T-helper 1 cell treated with Interleukin-12 subunit alpha and Interleukin-12 subunit beta and Interleukin-4 antibody, amounts not matched to agents 30 ng/mL and 1 ng/mL, for 36 hours (primary cell): ENCODE measurements around the gene MAP3K5. TPM values are rescaled to one million over a fixed set of nuclear protein-coding genes. Genes with fewer than 3 reads are reported as not detected.
"Not testable (repeated sequence)": the region's sequence is repeated elsewhere in the genome, so short reads cannot be mapped to it uniquely, and the experiment has no call there.

Experiments used
- intact Hi-C: fragments of 100-400 bp; cut with micrococcal nuclease; formaldehyde crosslinking; loops from one replicate; pipeline ENCODE4 v1.15.1; 2024
- total RNA-seq: library from RNA; stranded (reverse); gene quantifications from 2 replicates; pipeline ENCODE4 v1.2.3, GENCODE V29; 2022

MAP3K5 gene
- total RNA-seq, 1 donor from 2014 or later: 38.3 TPM

- intact Hi-C loops: no loop called here
Measured at GRCh38 chr6:136728976-136729515, 63.2 kb downstream of the MAP3K5 start.

GRCh38 chr6:136728033-136728939 is 64.0 kb downstream of the MAP3K5 start:
- intact Hi-C loops: no loop called here

DNA sequence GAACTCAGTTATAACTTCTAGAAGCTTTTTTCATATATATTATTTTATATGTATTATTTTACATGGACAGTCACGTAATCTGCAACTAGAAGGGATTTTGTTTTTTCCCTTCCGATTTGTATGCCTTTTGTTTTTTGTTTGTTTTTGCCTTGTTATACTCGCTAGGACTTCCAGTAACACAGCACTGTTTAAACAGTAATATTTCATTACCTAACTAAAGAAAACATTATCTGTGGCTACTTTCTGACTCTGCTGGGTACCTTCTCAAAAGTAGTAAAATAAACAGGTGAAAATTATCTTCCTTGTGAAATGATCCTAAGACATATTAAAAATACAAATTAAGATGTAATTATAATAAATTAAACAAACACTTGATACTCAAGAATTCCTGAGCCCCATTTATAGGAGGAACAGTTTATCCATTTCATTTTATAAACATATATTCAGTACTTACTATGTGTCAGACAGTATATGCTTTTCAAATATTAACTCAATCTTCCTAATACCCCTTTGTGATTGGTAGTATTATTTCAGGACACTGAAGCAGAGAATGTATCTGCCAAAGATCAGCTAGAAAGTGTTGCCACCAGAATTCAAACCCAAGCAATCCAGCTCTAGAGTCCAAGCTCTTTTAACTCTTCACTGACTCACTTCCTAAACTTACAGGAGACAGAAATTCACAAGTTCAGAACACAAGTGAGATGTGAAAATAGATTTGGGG is 65.3 kb downstream of the MAP3K5 start:
- intact Hi-C loops: no loop called here

DNA sequence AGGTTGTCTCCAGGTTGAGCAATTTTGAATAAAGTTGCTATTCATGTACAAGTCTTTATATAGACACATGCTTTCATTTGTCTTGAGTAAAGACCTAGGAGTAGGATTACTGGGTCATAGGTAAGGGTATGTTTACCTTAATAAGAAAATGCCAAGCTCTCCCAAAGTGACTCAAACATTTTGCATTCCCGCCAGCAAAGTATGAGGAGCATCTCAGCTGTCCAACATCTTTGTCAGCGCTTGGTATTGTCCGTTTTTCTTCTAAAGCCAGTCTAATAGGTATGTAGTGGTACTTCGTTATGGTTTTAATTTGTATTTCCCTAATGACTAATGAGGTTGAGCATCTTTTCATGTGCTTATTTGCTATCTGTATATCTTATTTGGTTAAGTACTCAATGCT is 67.2 kb downstream of the MAP3K5 start:
- intact Hi-C loops: loop anchor here (2.0 kb wide), 1 partner anchor 26 kb away; no protein-coding TSS in a partner anchor

DNA sequence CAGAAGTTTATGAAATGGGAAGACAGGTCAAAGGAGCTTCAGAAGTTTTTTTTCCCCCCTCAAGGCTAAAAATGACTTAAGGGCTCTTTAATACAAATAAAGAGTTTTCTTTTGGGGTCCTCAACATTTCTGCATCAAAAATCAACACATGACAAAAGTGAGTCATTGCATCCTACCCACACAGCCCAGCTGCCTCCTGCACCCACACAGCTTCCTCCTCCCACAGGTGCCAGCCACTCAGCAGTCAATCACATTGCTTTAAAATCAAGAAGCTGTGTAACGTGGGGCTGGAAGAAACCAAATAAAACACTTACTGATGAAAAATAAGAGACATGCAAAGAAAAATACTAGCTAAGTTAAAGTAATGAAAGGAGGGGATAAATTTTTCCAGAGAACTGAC is 68.5 kb downstream of the MAP3K5 start:
- intact Hi-C loops: loop anchor here (2.0 to 5.0 kb wide), 2 partner anchors 27 to 76 kb away; no protein-coding TSS in a partner anchor

DNA sequence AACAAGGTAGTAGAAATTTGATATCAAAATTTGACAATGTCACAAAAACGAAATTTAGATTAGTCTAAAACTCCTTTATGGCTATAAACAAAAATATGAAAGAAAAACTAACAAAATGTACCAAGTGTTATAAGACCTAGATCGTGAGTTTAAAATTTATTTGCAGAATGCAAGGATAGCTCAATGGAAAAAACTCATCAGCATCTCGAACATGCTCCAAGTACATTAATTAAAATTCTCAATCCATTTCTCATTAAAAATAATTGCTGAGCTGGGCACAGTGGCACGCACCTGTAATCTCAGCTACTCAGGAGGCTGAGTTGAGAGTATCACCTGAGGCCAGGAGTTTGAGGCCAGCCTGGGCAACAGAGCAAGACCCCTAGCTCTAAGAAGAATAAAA is 70.8 kb downstream of the MAP3K5 start:
- intact Hi-C loops: loop anchor here (2.0 to 5.0 kb wide), 2 partner anchors 71 to 74 kb away; partner anchors contain the start of gene MAP3K5

- intact Hi-C loops: loop anchor here (1.0 to 5.0 kb wide), 3 partner anchors 31 to 73 kb away; partner anchors contain the start of gene MAP3K5
Measured at GRCh38 chr6:136720045-136720770, 72.1 kb downstream of the MAP3K5 start.

DNA sequence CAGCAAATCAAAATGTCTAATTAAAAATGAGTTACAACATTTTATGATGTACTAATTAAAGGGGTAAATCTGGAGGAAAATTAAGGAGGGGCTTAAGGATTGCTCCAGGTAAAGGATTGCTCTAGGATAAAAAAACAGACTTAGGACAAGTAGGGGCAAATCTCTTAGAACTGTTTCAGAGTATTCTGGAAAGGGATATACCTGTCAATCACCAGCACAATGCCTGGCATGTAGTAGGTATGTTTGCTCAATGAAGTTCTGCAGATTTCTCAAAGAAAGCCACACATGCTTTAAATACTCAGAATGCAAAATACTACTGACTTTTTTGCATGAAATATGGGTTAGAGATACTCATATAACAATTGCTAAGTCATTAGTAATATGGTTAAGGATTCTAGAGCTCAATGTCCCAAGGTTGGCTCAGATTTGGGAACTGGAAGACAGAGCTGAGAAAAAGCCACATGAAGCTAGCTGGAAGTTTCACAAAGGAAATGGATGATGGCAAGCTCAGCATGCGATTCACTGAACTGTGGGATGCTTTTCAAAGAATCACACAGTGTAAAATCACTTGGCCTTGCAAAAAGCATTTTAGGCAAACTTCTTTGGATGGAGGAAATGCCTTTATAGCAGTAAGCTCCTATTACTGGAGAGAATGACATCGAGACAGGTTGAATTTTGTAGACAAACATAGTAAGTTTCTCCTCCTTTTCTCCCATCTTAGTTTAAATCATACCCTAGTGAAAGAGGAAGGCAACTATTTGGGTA is 72.8 kb downstream of the MAP3K5 start:
- intact Hi-C loops: loop anchor here (1.0 to 5.0 kb wide), 4 partner anchors 13 to 73 kb away; partner anchors contain the start of gene MAP3K5

- intact Hi-C loops: loop anchor here (2.0 kb wide), 1 partner anchor 14 kb away; no protein-coding TSS in a partner anchor
Measured at GRCh38 chr6:136718476-136718875, 73.8 kb downstream of the MAP3K5 start.

DNA sequence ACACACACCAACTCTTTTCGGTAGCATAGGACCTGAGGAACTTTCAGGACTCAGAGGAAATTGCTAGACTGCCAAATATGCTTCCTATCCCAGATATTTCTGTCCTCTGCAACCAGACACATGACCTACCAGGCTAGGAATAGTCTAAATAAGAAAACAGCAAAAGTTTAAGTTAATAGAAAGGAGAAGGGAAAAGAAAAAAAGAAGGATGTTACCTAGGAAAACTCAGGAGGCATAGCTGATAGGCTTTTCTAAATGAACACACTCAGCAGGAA is 74.6 kb downstream of the MAP3K5 start:
- intact Hi-C loops: loop anchor here (1.0 kb wide), 1 partner anchor 8 kb away; no protein-coding TSS in a partner anchor

DNA sequence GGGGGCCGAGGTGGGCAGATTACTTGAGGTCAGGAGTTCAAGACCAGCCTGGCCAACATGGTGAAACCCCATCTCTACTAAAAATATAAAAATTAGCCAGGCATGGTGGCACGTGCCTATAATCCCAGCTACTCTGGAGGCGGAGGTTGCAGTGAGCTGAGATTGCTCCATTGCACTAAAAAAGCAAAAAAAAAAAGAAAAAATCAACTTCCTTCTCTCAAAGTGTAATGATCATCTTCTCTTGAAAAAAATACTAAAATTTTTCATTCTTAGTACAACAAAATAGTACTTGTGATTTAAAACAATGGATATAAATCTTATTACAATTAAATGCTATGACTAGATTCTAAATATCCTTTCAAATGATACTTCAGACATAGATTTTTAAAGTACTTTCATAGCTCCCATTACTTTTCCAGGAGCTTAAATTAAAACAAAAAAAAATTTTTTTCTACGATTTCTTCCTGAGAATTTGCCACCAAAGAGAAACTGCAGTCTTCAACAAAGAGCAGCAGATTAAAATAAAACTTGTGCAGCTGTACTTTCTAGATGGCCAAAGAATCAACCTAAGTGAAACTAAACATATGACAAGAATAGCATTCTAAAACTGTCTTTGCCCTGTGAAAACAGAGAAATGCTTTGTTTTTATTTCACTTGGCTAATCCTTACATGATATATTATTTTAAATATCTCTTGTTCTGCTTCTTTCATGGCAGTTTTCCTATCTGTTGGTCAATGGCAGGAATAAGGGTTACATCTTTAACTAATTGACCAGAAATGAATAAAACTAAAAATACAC is 75.2 kb downstream of the MAP3K5 start:
- intact Hi-C loops: loop anchor here (1.0 kb wide), 1 partner anchor 8 kb away; no protein-coding TSS in a partner anchor

DNA sequence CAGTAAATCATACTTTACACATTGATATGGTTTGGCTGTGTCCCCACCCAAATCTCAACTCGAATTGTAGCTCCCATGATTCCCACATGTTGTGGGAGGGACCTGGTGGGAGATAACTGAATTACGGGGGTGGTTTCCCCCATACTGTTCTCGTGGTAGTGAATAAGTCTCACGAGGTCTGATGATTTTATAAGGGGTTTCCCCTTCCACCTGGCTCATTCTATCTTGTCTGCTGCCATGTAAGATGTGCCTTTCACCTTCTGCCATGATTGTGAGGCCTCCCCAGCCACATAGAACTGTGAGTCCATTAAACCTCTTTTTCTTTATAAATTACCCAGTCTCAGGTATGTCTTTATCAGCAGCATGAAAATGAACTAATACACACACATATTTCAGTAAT is 79.6 kb downstream of the MAP3K5 start:
- intact Hi-C loops: not testable (repeated sequence)

GRCh38 chr6:136711644-136712043 is 80.6 kb downstream of the MAP3K5 start:
- intact Hi-C loops: no loop called here

GRCh38 chr6:136710877-136711552 is 81.3 kb downstream of the MAP3K5 start:
- intact Hi-C loops: no loop called here

DNA sequence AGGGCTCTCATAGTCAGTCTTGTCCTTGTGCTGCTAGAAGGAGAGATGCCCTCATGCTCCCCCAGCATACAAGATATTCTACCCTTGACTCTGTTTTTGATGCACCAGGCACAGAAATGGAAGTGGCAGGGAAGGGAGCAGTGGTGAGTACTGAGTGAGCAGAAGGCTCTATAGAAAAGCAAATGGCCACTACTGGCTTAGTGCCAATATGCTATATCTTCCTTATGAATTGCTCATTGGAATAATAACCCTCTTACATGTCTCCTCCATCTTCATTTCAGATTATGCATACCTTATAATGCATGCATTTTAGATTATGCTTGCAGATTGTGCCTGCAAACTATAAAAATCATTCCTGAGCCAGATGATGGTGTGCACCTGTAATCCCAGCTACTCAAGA is 82.8 kb downstream of the MAP3K5 start:
- intact Hi-C loops: loop anchor here (1.0 kb wide), 1 partner anchor 8 kb away; no protein-coding TSS in a partner anchor

DNA sequence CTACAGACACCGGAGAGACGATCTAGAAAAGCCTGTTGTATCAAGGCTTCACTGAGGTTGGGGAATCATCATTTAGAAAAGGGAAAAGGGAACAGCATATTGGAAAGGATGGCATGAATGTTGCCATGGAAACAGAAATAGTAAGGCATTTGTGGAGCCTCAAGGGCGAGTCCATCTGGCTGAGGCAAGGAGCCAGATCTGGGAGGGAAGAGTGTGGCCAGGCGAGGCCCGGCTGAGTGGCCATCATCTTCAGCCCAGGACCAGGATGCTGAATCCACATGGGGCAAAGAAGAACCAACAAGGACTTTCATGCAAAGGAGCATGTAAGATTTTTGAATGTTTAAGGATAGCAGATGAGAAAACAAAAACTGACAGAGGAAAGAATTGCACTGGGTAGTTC is 85.8 kb downstream of the MAP3K5 start:
- intact Hi-C loops: no loop called here

DNA sequence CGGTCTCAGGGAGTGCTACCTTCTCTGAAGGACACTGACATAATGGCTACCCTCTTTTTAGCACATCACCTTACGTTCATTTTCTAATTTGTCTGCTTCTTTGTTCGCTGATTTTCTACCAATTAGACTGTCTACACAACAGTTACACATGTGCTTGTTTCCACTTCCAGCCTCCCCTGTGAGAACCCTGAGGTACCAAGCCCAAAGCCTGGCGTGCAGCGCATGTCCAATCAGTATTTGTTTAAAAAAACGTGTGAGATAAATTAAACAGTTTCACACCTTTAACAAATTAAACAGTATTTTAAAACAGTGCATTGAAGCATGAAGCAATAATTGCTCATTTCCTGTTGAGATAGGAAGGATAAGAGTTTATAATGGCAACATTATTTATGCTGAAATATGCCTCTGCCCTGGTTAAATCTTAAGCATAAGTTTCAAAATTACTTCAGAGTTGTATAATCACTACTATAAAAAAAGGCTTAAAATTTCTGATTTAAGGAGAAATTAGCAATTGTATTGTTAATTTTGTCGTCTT is 88.9 kb downstream of the MAP3K5 start:
- intact Hi-C loops: no loop called here

- intact Hi-C loops: loop anchor here (1.0 to 2.0 kb wide), 2 partner anchors 50 to 92 kb away; partner anchors contain the start of gene MAP3K5
Measured at GRCh38 chr6:136701045-136701444, 91.2 kb downstream of the MAP3K5 start.

DNA sequence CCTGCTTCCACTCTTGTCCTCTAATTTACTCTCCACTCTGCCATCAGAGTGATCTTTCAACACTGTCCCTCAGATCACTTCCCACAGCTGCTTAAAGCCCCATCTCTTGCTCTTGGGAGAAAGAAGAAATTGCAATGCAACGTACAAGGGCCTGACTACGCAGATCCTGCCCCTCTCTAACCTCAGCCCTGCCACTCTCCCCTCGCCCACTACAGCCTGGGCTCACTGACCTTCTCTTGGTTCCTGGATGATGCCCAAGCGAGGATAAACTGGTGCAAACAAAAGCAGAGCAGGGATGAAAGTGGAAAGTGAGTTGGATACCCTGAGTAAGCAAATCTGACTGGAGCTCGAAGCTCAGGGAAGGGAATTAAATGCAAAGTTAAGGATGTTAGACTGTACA is 92.9 kb downstream of the MAP3K5 start:
- intact Hi-C loops: no loop called here
